Uterus (tissue), 2 donors: ENCODE results near the gene RPN1.

Experiments used
- POLR2A ChIP-seq, 2 donors: fragments of 450-650 bp; IDR thresholded peaks; one replicate each; pipeline ENCODE4 v1.6.1; 2016; ENCODE audit warnings: antibody characterized with exemption in 2 of 2, mild to moderate bottlenecking in 1 of 2, moderate library complexity in 1 of 2
- TF ChIP-seq, protein P1 (sequence below), 4 experiments: fragments of 200-600 bp in 2 of 4; fragments of 450-650 bp in 2 of 4; sonication (generic) in 2 of 4; IDR thresholded peaks; one replicate each; pipeline ENCODE4 v1.5.1; 2016 to 2019; ENCODE audit warnings: antibody characterized with exemption in 4 of 4, mild to moderate bottlenecking in 2 of 4, moderate library complexity in 1 of 4

DNA sequence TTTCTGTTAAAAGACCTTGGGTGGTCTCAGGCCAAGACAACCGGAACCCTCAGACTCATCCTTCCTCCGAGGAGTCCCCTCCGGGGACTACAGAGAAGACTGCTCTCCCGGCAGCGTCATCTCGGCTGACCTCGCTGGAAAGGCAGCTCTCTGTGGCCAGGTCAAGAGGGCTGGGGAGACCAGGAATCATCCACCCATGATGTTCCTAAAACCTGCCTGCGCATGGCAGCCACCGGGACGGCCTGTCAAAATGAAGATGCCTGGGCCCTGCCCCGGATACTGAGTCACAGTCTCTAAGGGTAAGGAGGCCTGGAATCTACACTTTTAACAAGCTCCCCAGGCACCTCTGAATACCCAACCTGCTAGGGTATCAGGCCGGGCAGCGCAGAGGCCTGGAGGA, 78.6 kb downstream of the RPN1 start:
- TF ChIP-seq POLR2A (IDR thresholded peaks at IDR 0.05) = no peak
- TF ChIP-seq, protein P1, sequence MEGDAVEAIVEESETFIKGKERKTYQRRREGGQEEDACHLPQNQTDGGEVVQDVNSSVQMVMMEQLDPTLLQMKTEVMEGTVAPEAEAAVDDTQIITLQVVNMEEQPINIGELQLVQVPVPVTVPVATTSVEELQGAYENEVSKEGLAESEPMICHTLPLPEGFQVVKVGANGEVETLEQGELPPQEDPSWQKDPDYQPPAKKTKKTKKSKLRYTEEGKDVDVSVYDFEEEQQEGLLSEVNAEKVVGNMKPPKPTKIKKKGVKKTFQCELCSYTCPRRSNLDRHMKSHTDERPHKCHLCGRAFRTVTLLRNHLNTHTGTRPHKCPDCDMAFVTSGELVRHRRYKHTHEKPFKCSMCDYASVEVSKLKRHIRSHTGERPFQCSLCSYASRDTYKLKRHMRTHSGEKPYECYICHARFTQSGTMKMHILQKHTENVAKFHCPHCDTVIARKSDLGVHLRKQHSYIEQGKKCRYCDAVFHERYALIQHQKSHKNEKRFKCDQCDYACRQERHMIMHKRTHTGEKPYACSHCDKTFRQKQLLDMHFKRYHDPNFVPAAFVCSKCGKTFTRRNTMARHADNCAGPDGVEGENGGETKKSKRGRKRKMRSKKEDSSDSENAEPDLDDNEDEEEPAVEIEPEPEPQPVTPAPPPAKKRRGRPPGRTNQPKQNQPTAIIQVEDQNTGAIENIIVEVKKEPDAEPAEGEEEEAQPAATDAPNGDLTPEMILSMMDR (IDR thresholded peaks at IDR 0.05) = no peak
